Activated B cell treated with CpG ODN at 0.5 μM for 24 hours (primary cell): ENCODE results near the gene EAF1. TPM values are rescaled to one million over a fixed set of nuclear protein-coding genes. Genes with fewer than 3 reads are reported as not detected.

Source experiments
- ATAC-seq: fragments of 200-7000 bp; cut with Tn5 transposase; one replicate; pipeline ENCODE4 v1.10.0; 2021; ENCODE audit warnings: low read depth, mild to moderate bottlenecking, moderate library complexity
- CTCF ChIA-PET: fragments of 350-600 bp; sonication (Branson Sonifier 250); formaldehyde crosslinking; loops from one replicate; lab custom pipeline; 2021; ENCODE audit warnings: antibody characterized with exemption; lab: Charles Lee
- POLR2A ChIA-PET: fragments of 350-600 bp; sonication (Branson Sonifier 250); formaldehyde crosslinking; loops from one replicate; lab custom pipeline; 2021; ENCODE audit warnings: antibody characterized with exemption; lab: Charles Lee
- DNase-seq: peaks from one replicate; pipeline ENCODE4 v3.0.0; 2022
- H3K27ac Mint-ChIP-seq: one replicate; pipeline ENCODE4 v1.8.0; 2020; ENCODE audit warnings: mixed read lengths
- H3K27me3 Mint-ChIP-seq: one replicate; pipeline ENCODE4 v1.8.0; 2021; ENCODE audit warnings: mixed read lengths
- H3K36me3 Mint-ChIP-seq: one replicate; pipeline ENCODE4 v1.8.0; 2021; ENCODE audit warnings: low read depth, mixed read lengths
- H3K4me1 Mint-ChIP-seq: one replicate; pipeline ENCODE4 v1.8.0; 2021; ENCODE audit warnings: mixed read lengths
- H3K4me3 Mint-ChIP-seq: one replicate; pipeline ENCODE4 v1.8.0; 2020; ENCODE audit warnings: mild to moderate bottlenecking, mixed read lengths
- H3K9me3 Mint-ChIP-seq: one replicate; pipeline ENCODE4 v1.8.0; 2020; ENCODE audit warnings: mixed read lengths
- CTCF ChIP-seq: fragments of 200-600 bp; IDR thresholded peaks from one replicate; pipeline ENCODE4 v1.8.0; 2022; ENCODE audit warnings: antibody characterized with exemption, mild to moderate bottlenecking
- intact Hi-C: fragments of 100-400 bp; cut with micrococcal nuclease; formaldehyde crosslinking; loops from one replicate; pipeline ENCODE4 v1.15.1; 2024
- total RNA-seq: library from RNA; stranded (reverse); gene quantifications from 2 replicates; pipeline ENCODE4 v1.2.3, GENCODE V29; 2022

Gene EAF1
- total RNA-seq, 1 donor from 2014 or later = 19.7 TPM

- Mint-ChIP-seq H3K4me1 (peaks cover 50% of the 10 kb centered on the region), H3K4me3 (peak overlapping the region; percentile 96), H3K9me3 (no peaks in the 10 kb centered on the region), H3K27me3 (no peaks in the 10 kb centered on the region), H3K36me3 (peaks cover 45% of the 10 kb centered on the region), H3K27ac (peak overlapping the region; percentile 95)
- no peak for TF ChIP-seq CTCF
- intact Hi-C loops = loop anchor here (1.0 to 10.0 kb wide), 8 partner anchors 131 to 479 kb away; partner anchors contain the start of genes BTD, CAPN7, HACL1 and MRPS25
- ATAC-seq (no peak), DNase-seq (no peak)
- CTCF ChIA-PET = interaction anchor here (0.9 to 1.6 kb wide), 3 partner anchors 22 to 220 kb away, joined by 3 to 4 read pairs (median 3); partner anchors contain the start of gene CAPN7
- POLR2A ChIA-PET = interaction anchor here (0.8 kb wide), 1 partner anchor 155 kb away, joined by 3 read pairs; no protein-coding TSS in a partner anchor
Measured at GRCh38 chr3:15426579-15427118, 749 bp upstream of the EAF1 start.

- intact Hi-C loops = loop anchor here (1.0 to 10.0 kb wide), 8 partner anchors 129 to 481 kb away; partner anchors contain the start of genes BTD, CAPN7, HACL1 and MRPS25
- H3K27me3 Mint-ChIP-seq = no peaks in the 10 kb centered on the region
- DNase-seq (no peak), ATAC-seq (no peak)
- peaks cover 49% of the 10 kb centered on the region for H3K36me3 Mint-ChIP-seq
- ChIA-PET POLR2A (no interaction called here), CTCF (no interaction called here)
- peak overlapping the region; percentile 96 for H3K4me3 Mint-ChIP-seq
- H3K4me1 Mint-ChIP-seq = peaks cover 50% of the 10 kb centered on the region
- H3K27ac Mint-ChIP-seq = peak overlapping the region; percentile 95
- TF ChIP-seq CTCF = no peak
- H3K9me3 Mint-ChIP-seq = no peaks in the 10 kb centered on the region
Measured at GRCh38 chr3:15427981-15428380, 583 bp downstream of the EAF1 start.

- H3K4me1 Mint-ChIP-seq = peaks cover 50% of the 10 kb centered on the region
- no peak for ATAC-seq
- H3K4me3 Mint-ChIP-seq = peak overlapping the region; percentile 96
- H3K27ac Mint-ChIP-seq = peak overlapping the region; percentile 95
- intact Hi-C loops = loop anchor here (5.0 to 10.0 kb wide), 2 partner anchors 386 to 481 kb away; partner anchors contain the start of gene NR2C2
- no peak for DNase-seq
- H3K9me3 Mint-ChIP-seq = no peaks in the 10 kb centered on the region
- ChIA-PET CTCF (no interaction called here), POLR2A (no interaction called here)
- no peaks in the 10 kb centered on the region for H3K27me3 Mint-ChIP-seq
- peaks cover 54% of the 10 kb centered on the region for H3K36me3 Mint-ChIP-seq
- no peak for TF ChIP-seq CTCF
Measured at GRCh38 chr3:15428539-15428938, 1.1 kb downstream of the EAF1 start.

- intact Hi-C loops = loop anchor here (5.0 to 10.0 kb wide), 2 partner anchors 386 to 482 kb away; partner anchors contain the start of gene NR2C2
- Mint-ChIP-seq H3K36me3 (peaks cover 57% of the 10 kb centered on the region), H3K9me3 (no peaks in the 10 kb centered on the region), H3K27ac (no peak overlapping the region), H3K27me3 (no peaks in the 10 kb centered on the region), H3K4me3 (peak overlapping the region; percentile 96), H3K4me1 (peaks cover 50% of the 10 kb centered on the region)
- POLR2A ChIA-PET = no interaction called here
- CTCF ChIA-PET = no interaction called here
- TF ChIP-seq CTCF = no peak
- no peak for DNase-seq
- no peak for ATAC-seq
Measured at GRCh38 chr3:15429080-15429479, 1.7 kb downstream of the EAF1 start.

- POLR2A ChIA-PET = interaction anchor here (0.6 kb wide), 1 partner anchor 82 kb away, joined by 6 read pairs; no protein-coding TSS in a partner anchor
- H3K4me3 Mint-ChIP-seq = no peak overlapping the region
- no peak overlapping the region for H3K27ac Mint-ChIP-seq
- CTCF ChIA-PET = interaction anchor here (1.9 kb wide), 1 partner anchor 228 kb away, joined by 6 read pairs; no protein-coding TSS in a partner anchor
- TF ChIP-seq CTCF = no peak
- H3K27me3 Mint-ChIP-seq = no peaks in the 10 kb centered on the region
- peaks cover 44% of the 10 kb centered on the region for H3K4me1 Mint-ChIP-seq
- DNase-seq (no peak), ATAC-seq (no peak)
- intact Hi-C loops = no loop called here
- peaks cover 60% of the 10 kb centered on the region for H3K36me3 Mint-ChIP-seq
- no peaks in the 10 kb centered on the region for H3K9me3 Mint-ChIP-seq
Measured at GRCh38 chr3:15430624-15431023, 3.2 kb downstream of the EAF1 start.
